Mesenchymal stem cell (in vitro differentiated cells and primary cell): ENCODE results near the gene ZNF699.

Experiments used
- DNase-seq: peaks from one replicate; pipeline ENCODE4 v3.0.0-alpha.2; 2013
- H2AFZ ChIP-seq: one replicate; pipeline ENCODE4 v1.6.1; 2013; ENCODE audit warnings: low read depth, mild to moderate bottlenecking, control low read depth, inconsistent platforms, low read length, moderate library complexity
- H2AK5ac ChIP-seq: 2 replicates; pipeline ENCODE4 v1.6.1; 2013; ENCODE audit warnings: low read length, moderate library complexity, mild to moderate bottlenecking, inconsistent platforms; ENCODE audit not compliant: severe bottlenecking
- H2BK120ac ChIP-seq: one replicate; pipeline ENCODE4 v1.6.1; 2013; ENCODE audit warnings: low read depth, mild to moderate bottlenecking, inconsistent platforms, low read length, moderate library complexity
- H2BK12ac ChIP-seq, 2 experiments: one replicate each; pipeline ENCODE4 v1.6.1; 2013; ENCODE audit warnings: inconsistent platforms in 2 of 2, low read length in 2 of 2, mild to moderate bottlenecking in 2 of 2, moderate library complexity in 2 of 2, control low read depth in 1 of 2
- H2BK15ac ChIP-seq: one replicate; pipeline ENCODE4 v1.6.1; 2013; ENCODE audit warnings: mild to moderate bottlenecking, low read depth, inconsistent platforms; ENCODE audit not compliant: poor library complexity, severe bottlenecking
- H2BK5ac ChIP-seq: 2 replicates; pipeline ENCODE4 v1.6.1; 2013; ENCODE audit warnings: low read depth, mild to moderate bottlenecking, low read length, control low read depth, inconsistent platforms; ENCODE audit not compliant: poor library complexity, severe bottlenecking
- H3K14ac ChIP-seq, 2 experiments: one replicate each; pipeline ENCODE4 v1.6.1; 2013; ENCODE audit warnings: inconsistent platforms in 2 of 2, low read length in 2 of 2, control low read depth in 1 of 2, mild to moderate bottlenecking in 1 of 2, moderate library complexity in 1 of 2
- H3K18ac ChIP-seq, 2 experiments: one replicate each; pipeline ENCODE4 v1.6.1; 2013; ENCODE audit warnings: inconsistent platforms in 2 of 2, low read length in 2 of 2, control low read depth in 1 of 2, low read depth in 1 of 2, mild to moderate bottlenecking in 1 of 2
- H3K23ac ChIP-seq, 2 experiments: one replicate each; pipeline ENCODE4 v1.6.1; 2013; ENCODE audit warnings: inconsistent platforms in 2 of 2, low read length in 2 of 2, mild to moderate bottlenecking in 2 of 2, moderate library complexity in 2 of 2, control low read depth in 1 of 2
- H3K27ac ChIP-seq: 2 replicates; pipeline ENCODE4 v1.5.1; 2013; ENCODE audit warnings: mild to moderate bottlenecking, moderate library complexity, low read length, control low read depth, inconsistent platforms; ENCODE audit not compliant: poor library complexity, severe bottlenecking
- H3K27me3 ChIP-seq, 2 experiments: 2 replicates each; pipeline versions ENCODE4 v1.6.1 to v1.7.0; 2013; ENCODE audit warnings: low read length in 2 of 2, mild to moderate bottlenecking in 2 of 2, moderate library complexity in 2 of 2, control low read depth in 1 of 2, inconsistent platforms in 1 of 2; ENCODE audit not compliant: control insufficient read depth in 1 of 2, insufficient read depth in 1 of 2
- H3K36me3 ChIP-seq, 2 experiments: 2 replicates each; pipeline versions ENCODE4 v1.6.1 to v1.7.0; 2013; ENCODE audit warnings: low read length in 2 of 2, control low read depth in 1 of 2, inconsistent platforms in 1 of 2, low read depth in 1 of 2, mild to moderate bottlenecking in 1 of 2; ENCODE audit not compliant: insufficient read depth in 2 of 2, control insufficient read depth in 1 of 2
- H3K4ac ChIP-seq, 2 experiments: one replicate each; pipeline ENCODE4 v1.6.1; 2013; ENCODE audit warnings: inconsistent platforms in 2 of 2, low read length in 2 of 2, mild to moderate bottlenecking in 2 of 2, moderate library complexity in 2 of 2, control low read depth in 1 of 2, low read depth in 1 of 2
- H3K4me1 ChIP-seq: 2 replicates; pipeline ENCODE4 v1.6.1; 2013; ENCODE audit warnings: low read depth, low read length, control low read depth; ENCODE audit not compliant: control insufficient read depth, insufficient read depth
- H3K4me2 ChIP-seq: 2 replicates; pipeline ENCODE4 v1.6.1; 2013; ENCODE audit warnings: low read length, mild to moderate bottlenecking, inconsistent platforms; ENCODE audit not compliant: poor library complexity, severe bottlenecking
- H3K4me3 ChIP-seq, 2 experiments: 2 replicates each; pipeline versions ENCODE4 v1.5.1 to v1.7.0; 2013; ENCODE audit warnings: low read length in 2 of 2, mild to moderate bottlenecking in 2 of 2, control low read depth in 1 of 2, low read depth in 1 of 2; ENCODE audit not compliant: insufficient read depth in 1 of 2
- H3K79me1 ChIP-seq: replicated peaks from 2 replicates; pipeline ENCODE4 v1.6.1; 2013; ENCODE audit warnings: mild to moderate bottlenecking, control low read depth, low read length, inconsistent platforms; ENCODE audit not compliant: poor library complexity, severe bottlenecking
- H3K9ac ChIP-seq: 2 replicates; pipeline ENCODE4 v1.7.0; 2013; ENCODE audit warnings: mild to moderate bottlenecking, low read length, moderate library complexity
- H3K9me3 ChIP-seq: 2 replicates; pipeline ENCODE4 v1.7.0; 2013; ENCODE audit warnings: mild to moderate bottlenecking, low read length; ENCODE audit not compliant: control insufficient read depth
- H4K8ac ChIP-seq: one replicate; pipeline ENCODE4 v1.6.1; 2013; ENCODE audit warnings: inconsistent platforms, mild to moderate bottlenecking, low read length, moderate library complexity
- H4K91ac ChIP-seq: one replicate; pipeline ENCODE4 v1.6.1; 2013; ENCODE audit warnings: mild to moderate bottlenecking, low read length, inconsistent platforms
- WGBS: methylation state at CpG from one replicate; pipeline ENCODE4 v1.1.7; 2013; ENCODE audit warnings: mixed read lengths; 5-methylcytosine and 5-hydroxymethylcytosine counted together

The ZNF699 gene

DNA sequence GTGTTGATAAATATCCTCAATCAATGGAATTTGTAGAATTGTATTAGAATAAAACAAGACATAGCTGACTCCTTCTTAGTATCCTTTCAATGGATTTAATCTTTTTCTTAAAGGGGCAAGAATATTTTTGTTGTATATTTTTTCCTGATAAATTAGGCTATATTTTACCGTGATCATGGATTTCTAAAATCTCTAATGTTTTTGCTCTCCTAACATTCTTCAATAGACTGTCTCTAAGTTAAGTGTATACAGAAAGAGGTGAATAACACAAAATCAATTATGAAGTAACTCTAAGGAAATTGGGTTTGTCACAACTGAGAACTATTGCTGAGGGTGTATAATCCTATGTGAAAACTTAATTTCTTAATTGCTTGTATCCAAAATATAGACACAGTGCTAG lies 59.0 kb downstream of the ZNF699 start, which contains the start of gene OR7E24:
OR7E24 (plus strand) TSS at position 301 of the 400 bp plus-strand sequence. CDS start 114 bp downstream, outside the sequence.
- Histone ChIP-seq H2BK15ac (no peak within 1 kb of the TSS), H3K14ac (no peak within 1 kb of the TSS), H3K18ac (no peak within 1 kb of the TSS), H3K79me1 (no peaks in the 10 kb centered on the region), H3K4me3 (no peak within 1 kb of the TSS), H2BK120ac (no peak within 1 kb of the TSS), H3K27me3 (no peaks in the 10 kb centered on the region), H3K9ac (no peak within 1 kb of the TSS), H3K4me1 (no peaks in the 10 kb centered on the region), H2BK5ac (peak within 1 kb of the TSS; percentile 3), H3K4me2 (no peak within 1 kb of the TSS), H3K4ac (no peak within 1 kb of the TSS), H3K36me3 (no peaks in the 10 kb centered on the region), H3K23ac (no peak within 1 kb of the TSS), H2AK5ac (no peak within 1 kb of the TSS), H4K8ac (no peak within 1 kb of the TSS), H3K27ac (no peak within 1 kb of the TSS), H4K91ac (no peak within 1 kb of the TSS), H2AFZ (no peak within 1 kb of the TSS), H3K9me3 (peaks cover 47% of the 10 kb centered on the region), H2BK12ac (no peak within 1 kb of the TSS)
- DNase-seq = no peak
- whole genome bisulfite sequencing = no CpG with 5 or more reads among the region's 1 CpG
